H9 (cell line): ENCODE measurements around the gene FAM171A1. TPM values are rescaled to one million over a fixed set of nuclear protein-coding genes. Genes with fewer than 3 reads are reported as not detected.

ENCODE experiments used
- DNase-seq: peaks from one replicate; pipeline ENCODE4 v3.0.0-alpha.2; 2017
- H2AFZ ChIP-seq: one replicate; pipeline ENCODE4 v1.6.1; 2013; ENCODE audit warnings: mild to moderate bottlenecking, low read length, control low read depth, moderate library complexity
- H2AK5ac ChIP-seq: 2 replicates; pipeline ENCODE4 v1.6.1; 2013; ENCODE audit warnings: low read length, control low read depth, mixed read lengths; ENCODE audit not compliant: insufficient read length
- H2BK120ac ChIP-seq: one replicate; pipeline ENCODE4 v1.6.1; 2013; ENCODE audit warnings: low read depth, mild to moderate bottlenecking, low read length, control low read depth, inconsistent platforms; ENCODE audit not compliant: poor library complexity, severe bottlenecking
- H2BK12ac ChIP-seq: 2 replicates; pipeline ENCODE4 v1.6.1; 2013; ENCODE audit warnings: low read length, control low read depth, mixed read lengths, low read depth; ENCODE audit not compliant: insufficient read length
- H2BK15ac ChIP-seq: 2 replicates; pipeline ENCODE4 v1.6.1; 2013; ENCODE audit warnings: low read depth, low read length, control low read depth
- H2BK20ac ChIP-seq: one replicate; pipeline ENCODE4 v1.6.1; 2013; ENCODE audit warnings: low read depth, mild to moderate bottlenecking, low read length, control low read depth, inconsistent platforms; ENCODE audit not compliant: poor library complexity, severe bottlenecking
- H2BK5ac ChIP-seq: 2 replicates; pipeline ENCODE4 v1.6.1; 2013; ENCODE audit warnings: low read length, control low read depth, mixed read lengths; ENCODE audit not compliant: insufficient read length
- H3K14ac ChIP-seq: 2 replicates; pipeline ENCODE4 v1.6.1; 2013; ENCODE audit warnings: low read length, control low read depth; ENCODE audit not compliant: insufficient read depth
- H3K18ac ChIP-seq: 2 replicates; pipeline ENCODE4 v1.6.1; 2013; ENCODE audit warnings: low read depth, mild to moderate bottlenecking, mixed read lengths, low read length, control low read depth; ENCODE audit not compliant: insufficient read length
- H3K23ac ChIP-seq: 2 replicates; pipeline ENCODE4 v1.6.1; 2013; ENCODE audit warnings: low read length, control low read depth, mixed read lengths, low read depth; ENCODE audit not compliant: insufficient read length
- H3K23me2 ChIP-seq: 2 replicates; pipeline ENCODE4 v1.6.1; 2013; ENCODE audit warnings: low read depth, mild to moderate bottlenecking, mixed read lengths, low read length, control low read depth; ENCODE audit not compliant: insufficient read length, poor library complexity, severe bottlenecking
- H3K27ac ChIP-seq: 2 replicates; pipeline ENCODE4 v1.5.1; 2013; ENCODE audit warnings: low read length, control low read depth, mixed read lengths, low read depth; ENCODE audit not compliant: insufficient read length
- H3K27me3 ChIP-seq: 2 replicates; pipeline ENCODE4 v1.6.1; 2013; ENCODE audit warnings: low read length, control low read depth, inconsistent platforms; ENCODE audit not compliant: insufficient read depth
- H3K4ac ChIP-seq: 2 replicates; pipeline ENCODE4 v1.6.1; 2013; ENCODE audit warnings: low read depth, mild to moderate bottlenecking, control low read depth, inconsistent platforms, low read length, moderate library complexity
- H3K4me1 ChIP-seq: 2 replicates; pipeline ENCODE4 v1.6.1; 2013; ENCODE audit warnings: low read length, control low read depth, inconsistent platforms; ENCODE audit not compliant: insufficient read depth
- H3K4me2 ChIP-seq: 2 replicates; pipeline ENCODE4 v1.6.1; 2013; ENCODE audit warnings: low read length, control low read depth, mixed read lengths; ENCODE audit not compliant: insufficient read length, insufficient read depth
- H3K56ac ChIP-seq: 2 replicates; pipeline ENCODE4 v1.6.1; 2013; ENCODE audit warnings: low read depth, mild to moderate bottlenecking, mixed read lengths, low read length, control low read depth; ENCODE audit not compliant: insufficient read length
- H3K79me1 ChIP-seq: 2 replicates; pipeline ENCODE4 v1.6.1; 2013; ENCODE audit warnings: low read depth, mild to moderate bottlenecking, moderate library complexity, low read length, control low read depth, inconsistent platforms; ENCODE audit not compliant: insufficient read depth, poor library complexity, severe bottlenecking
- H3K79me2 ChIP-seq: 2 replicates; pipeline ENCODE4 v1.6.1; 2013; ENCODE audit warnings: low read length, control low read depth, inconsistent platforms; ENCODE audit not compliant: insufficient read depth
- H3K9ac ChIP-seq: 2 replicates; pipeline ENCODE4 v1.6.1; 2013; ENCODE audit warnings: low read length, control low read depth, mixed read lengths; ENCODE audit not compliant: insufficient read length; ENCODE audit errors: extremely low read depth
- H3K9me3 ChIP-seq: one replicate; pipeline ENCODE4 v1.6.1; 2013; ENCODE audit warnings: low read depth, low read length, inconsistent platforms; ENCODE audit not compliant: control insufficient read depth
- H3T11ph ChIP-seq: one replicate; pipeline ENCODE4 v1.6.1; 2013; ENCODE audit warnings: mild to moderate bottlenecking, low read length, control low read depth, inconsistent platforms
- H4K20me1 ChIP-seq: one replicate; pipeline ENCODE4 v1.6.1; 2013; ENCODE audit not compliant: control insufficient read depth, insufficient read length, insufficient read depth
- H4K5ac ChIP-seq: 2 replicates; pipeline ENCODE4 v1.6.1; 2013; ENCODE audit warnings: low read depth, mild to moderate bottlenecking, mixed read lengths, low read length, control low read depth; ENCODE audit not compliant: insufficient read length
- H4K8ac ChIP-seq: replicated peaks from 2 replicates; pipeline ENCODE4 v1.6.1; 2013; ENCODE audit warnings: low read length, control low read depth, mixed read lengths, low read depth; ENCODE audit not compliant: insufficient read length
- H4K91ac ChIP-seq: 2 replicates; pipeline ENCODE4 v1.6.1; 2013; ENCODE audit warnings: low read depth, mild to moderate bottlenecking, moderate library complexity, mixed read lengths, low read length, control low read depth; ENCODE audit not compliant: insufficient read length
- H3K27ac Mint-ChIP-seq, 3 experiments: 2 replicates in 2 of 3; 3 replicates in 1 of 3; pipeline ENCODE4 v1.8.0; 2020 to 2021; ENCODE audit warnings: mixed read lengths in 3 of 3, mild to moderate bottlenecking in 1 of 3, moderate library complexity in 1 of 3
- H3K27me3 Mint-ChIP-seq: 2 replicates; pipeline ENCODE4 v1.8.0; 2021; ENCODE audit warnings: low read depth, mild to moderate bottlenecking, moderate library complexity, mixed read lengths
- H3K36me3 Mint-ChIP-seq, 3 experiments: 2 replicates in 2 of 3; 3 replicates in 1 of 3; pipeline ENCODE4 v1.8.0; 2020 to 2021; ENCODE audit warnings: low read depth in 3 of 3, mixed read lengths in 3 of 3; ENCODE audit not compliant: insufficient read depth in 1 of 3
- H3K4me1 Mint-ChIP-seq, 2 experiments: 2 replicates each; pipeline ENCODE4 v1.8.0; 2020; ENCODE audit warnings: mixed read lengths in 2 of 2
- H3K4me3 Mint-ChIP-seq, 2 experiments: 2 replicates in 1 of 2; 3 replicates in 1 of 2; pipeline ENCODE4 v1.8.0; 2020 to 2021; ENCODE audit warnings: mild to moderate bottlenecking in 2 of 2, mixed read lengths in 2 of 2, moderate library complexity in 1 of 2
- H3K9me3 Mint-ChIP-seq, 2 experiments: 2 replicates in 1 of 2; 3 replicates in 1 of 2; pipeline ENCODE4 v1.8.0; 2020; ENCODE audit warnings: mild to moderate bottlenecking in 2 of 2, mixed read lengths in 2 of 2, moderate library complexity in 1 of 2
- WGBS: extraction: QIAGEN DNeasy Blood & Tissue Kit; methylation state at CpG from one replicate; pipeline ENCODE4 v1.1.7; 2013; ENCODE audit warnings: missing lambda C conversion rate, low lambda C conversion rate, mixed read lengths; ENCODE audit not compliant: insufficient read length; ENCODE audit errors: extremely low coverage; 5-methylcytosine and 5-hydroxymethylcytosine counted together
- total RNA-seq: library from RNA; stranded (reverse); gene quantifications from 2 replicates; pipeline ENCODE4 v1.2.1, GENCODE V29; 2021
- TF ChIP-seq, protein P1 (sequence below): fragments of 200-600 bp; sonication (generic); conservative IDR thresholded peaks from 3 replicates; pipeline ENCODE4 v1.8.0; 2021; ENCODE audit warnings: antibody characterized with exemption, mild to moderate bottlenecking

The FAM171A1 gene
- total RNA-seq, 1 experiment from 2014 or later, result 37.4 TPM

DNA sequence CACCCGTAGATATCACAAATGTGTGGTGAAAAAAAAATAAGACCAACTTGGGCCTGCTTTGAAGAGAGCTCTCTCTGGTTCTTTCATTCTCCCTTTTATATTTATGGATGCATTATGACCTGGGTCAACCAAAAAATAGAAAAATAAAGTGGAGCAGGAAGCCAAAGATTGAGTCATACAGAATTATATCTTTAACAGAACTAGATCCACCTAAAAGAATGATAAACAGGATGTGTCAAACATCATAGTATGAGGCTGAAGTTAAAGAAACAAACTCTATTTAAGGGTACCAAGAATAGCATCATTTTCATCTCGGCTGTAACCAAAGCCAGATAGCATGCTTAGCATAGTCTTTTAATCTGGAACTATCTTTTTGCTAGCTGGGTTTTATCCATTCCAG lies 173.8 kb downstream of the FAM171A1 start:
- Histone ChIP-seq H2AFZ (no peak overlapping the region), H2BK20ac (no peak overlapping the region), H3K27me3 (no peaks in the 10 kb centered on the region), H3K9ac (no peak overlapping the region), H3K27ac (no peak overlapping the region), H2BK120ac (no peak overlapping the region), H3K18ac (no peak overlapping the region), H3K4ac (no peak overlapping the region), H3K14ac (no peak overlapping the region), H2BK15ac (no peak overlapping the region), H4K91ac (no peak overlapping the region), H4K20me1 (no peaks in the 10 kb centered on the region), H3K56ac (no peak overlapping the region), H3K4me1 (peaks cover 4% of the 10 kb centered on the region; the same call in 1 of the 2 replicates), H3K79me1 (no peaks in the 10 kb centered on the region), H2BK12ac (no peak overlapping the region), H3K23ac (no peak overlapping the region), H4K8ac (no peak overlapping the region), H3K4me2 (no peak overlapping the region), H4K5ac (no peak overlapping the region), H3K23me2 (no peaks in the 10 kb centered on the region), H2BK5ac (no peak overlapping the region), H3K79me2 (no peaks in the 10 kb centered on the region), H2AK5ac (no peak overlapping the region), H3T11ph (no peak overlapping the region), H3K9me3 (no peaks in the 10 kb centered on the region)
- TF ChIP-seq, protein P1, sequence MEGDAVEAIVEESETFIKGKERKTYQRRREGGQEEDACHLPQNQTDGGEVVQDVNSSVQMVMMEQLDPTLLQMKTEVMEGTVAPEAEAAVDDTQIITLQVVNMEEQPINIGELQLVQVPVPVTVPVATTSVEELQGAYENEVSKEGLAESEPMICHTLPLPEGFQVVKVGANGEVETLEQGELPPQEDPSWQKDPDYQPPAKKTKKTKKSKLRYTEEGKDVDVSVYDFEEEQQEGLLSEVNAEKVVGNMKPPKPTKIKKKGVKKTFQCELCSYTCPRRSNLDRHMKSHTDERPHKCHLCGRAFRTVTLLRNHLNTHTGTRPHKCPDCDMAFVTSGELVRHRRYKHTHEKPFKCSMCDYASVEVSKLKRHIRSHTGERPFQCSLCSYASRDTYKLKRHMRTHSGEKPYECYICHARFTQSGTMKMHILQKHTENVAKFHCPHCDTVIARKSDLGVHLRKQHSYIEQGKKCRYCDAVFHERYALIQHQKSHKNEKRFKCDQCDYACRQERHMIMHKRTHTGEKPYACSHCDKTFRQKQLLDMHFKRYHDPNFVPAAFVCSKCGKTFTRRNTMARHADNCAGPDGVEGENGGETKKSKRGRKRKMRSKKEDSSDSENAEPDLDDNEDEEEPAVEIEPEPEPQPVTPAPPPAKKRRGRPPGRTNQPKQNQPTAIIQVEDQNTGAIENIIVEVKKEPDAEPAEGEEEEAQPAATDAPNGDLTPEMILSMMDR, result no peak
- Mint-ChIP-seq H3K36me3 (no peaks in the 10 kb centered on the region; a peak in 1 of 7 replicates), H3K4me3 (no peak overlapping the region), H3K4me1 (peaks cover 22 to 25% of the 10 kb centered on the region in 2 experiments), H3K27ac (no peak overlapping the region), H3K9me3 (no peaks in the 10 kb centered on the region), H3K27me3 (no peaks in the 10 kb centered on the region)
- DNase-seq, result no peak
- no CpG with 5 or more reads among the region's 2 CpGs for WGBS
